Sigmoid colon (tissue), 7 donors: ENCODE measurements around the gene TBC1D1. TPM values are rescaled to one million over a fixed set of nuclear protein-coding genes. Genes with fewer than 3 reads are reported as not detected.
A peak's percentile ranks its signal among the peaks of the same experiment; 100 is the strongest.

Experiments used
- DNase-seq: peaks from one replicate; pipeline ENCODE4 v3.0.0-alpha.2; 2019
- H3K27ac ChIP-seq, 4 donors: fragments of 200-600 bp; sonication (generic); one replicate each; pipeline ENCODE4 v1.5.1; 2016 to 2019; ENCODE audit warnings: mild to moderate bottlenecking in 1 of 4
- H3K27me3 ChIP-seq, 3 donors: fragments of 200-600 bp; sonication (generic); one replicate each; pipeline ENCODE4 v1.5.1; 2019; ENCODE audit warnings: mild to moderate bottlenecking in 1 of 3
- H3K36me3 ChIP-seq, 4 donors: fragments of 200-600 bp; sonication (generic); one replicate each; pipeline ENCODE4 v1.5.1; 2016 to 2019
- H3K4me1 ChIP-seq, 4 donors: fragments of 200-600 bp; sonication (generic); one replicate each; pipeline ENCODE4 v1.5.1; 2017 to 2019
- H3K4me3 ChIP-seq, 4 donors: fragments of 200-600 bp; sonication (generic); one replicate each; pipeline ENCODE4 v1.5.1; 2017 to 2019; ENCODE audit warnings: mild to moderate bottlenecking in 2 of 4, moderate library complexity in 1 of 4
- H3K9me3 ChIP-seq, 4 donors: fragments of 200-600 bp in 3 of 4; sonication (generic) in 3 of 4; one replicate each; pipeline versions ENCODE4 v1.5.1 to v1.6.1; 2013 to 2019
- EP300 ChIP-seq, 4 donors: sonication (generic); formaldehyde crosslinking; IDR thresholded peaks; one replicate each; pipeline ENCODE4 v1.6.1; 2017; ENCODE audit warnings: antibody characterized with exemption in 4 of 4
- POLR2A ChIP-seq, 2 donors: fragments of 450-650 bp; IDR thresholded peaks; one replicate each; pipeline ENCODE4 v1.6.1; 2016; ENCODE audit warnings: antibody characterized with exemption in 2 of 2, mild to moderate bottlenecking in 2 of 2, moderate library complexity in 2 of 2
- POLR2AphosphoS5 ChIP-seq, 4 donors: sonication (generic); formaldehyde crosslinking; IDR thresholded peaks; one replicate each; pipeline ENCODE4 v1.6.1; 2017; ENCODE audit warnings: antibody characterized with exemption in 4 of 4
- WGBS, 2 donors: extraction: QIAGEN DNeasy Blood & Tissue Kit; methylation state at CpG; one replicate each; pipeline ENCODE4 v1.1.7; 2013; 5-methylcytosine and 5-hydroxymethylcytosine counted together
- intact Hi-C: fragments of 100-400 bp; cut with DNase I; formaldehyde crosslinking; loops from one replicate; pipeline ENCODE4 v1.15.1; 2023
- polyA plus RNA-seq, 3 donors: library from polyadenylated mRNA; stranded (reverse); fragments of 200-250 nt; gene quantifications; one replicate each; pipeline ENCODE4 v1.2.3, GENCODE V29; 2013
- total RNA-seq, 4 donors: library from RNA; depleted of rRNA; stranded (reverse); fragments of >200 nt; gene quantifications; one replicate each; pipeline ENCODE4 v1.1.0, GENCODE V29; 2016
- TF ChIP-seq, protein P1 (sequence below), 4 experiments: fragments of 450-650 bp in 3 of 4; fragments of 200-600 bp in 1 of 4; IDR thresholded peaks; one replicate each; pipeline ENCODE4 v1.5.1; 2016 to 2019; ENCODE audit warnings: antibody characterized with exemption in 4 of 4, mild to moderate bottlenecking in 3 of 4, moderate library complexity in 2 of 4
- donor health status: healthy with polysubstance abuse.
- donor health status: Bipolar disorder and iron deficiency.
- donor health status: healthy.

TBC1D1 gene
- total and polyA plus RNA-seq, 7 donors, result 31.2 to 450 (median 253) TPM

DNA sequence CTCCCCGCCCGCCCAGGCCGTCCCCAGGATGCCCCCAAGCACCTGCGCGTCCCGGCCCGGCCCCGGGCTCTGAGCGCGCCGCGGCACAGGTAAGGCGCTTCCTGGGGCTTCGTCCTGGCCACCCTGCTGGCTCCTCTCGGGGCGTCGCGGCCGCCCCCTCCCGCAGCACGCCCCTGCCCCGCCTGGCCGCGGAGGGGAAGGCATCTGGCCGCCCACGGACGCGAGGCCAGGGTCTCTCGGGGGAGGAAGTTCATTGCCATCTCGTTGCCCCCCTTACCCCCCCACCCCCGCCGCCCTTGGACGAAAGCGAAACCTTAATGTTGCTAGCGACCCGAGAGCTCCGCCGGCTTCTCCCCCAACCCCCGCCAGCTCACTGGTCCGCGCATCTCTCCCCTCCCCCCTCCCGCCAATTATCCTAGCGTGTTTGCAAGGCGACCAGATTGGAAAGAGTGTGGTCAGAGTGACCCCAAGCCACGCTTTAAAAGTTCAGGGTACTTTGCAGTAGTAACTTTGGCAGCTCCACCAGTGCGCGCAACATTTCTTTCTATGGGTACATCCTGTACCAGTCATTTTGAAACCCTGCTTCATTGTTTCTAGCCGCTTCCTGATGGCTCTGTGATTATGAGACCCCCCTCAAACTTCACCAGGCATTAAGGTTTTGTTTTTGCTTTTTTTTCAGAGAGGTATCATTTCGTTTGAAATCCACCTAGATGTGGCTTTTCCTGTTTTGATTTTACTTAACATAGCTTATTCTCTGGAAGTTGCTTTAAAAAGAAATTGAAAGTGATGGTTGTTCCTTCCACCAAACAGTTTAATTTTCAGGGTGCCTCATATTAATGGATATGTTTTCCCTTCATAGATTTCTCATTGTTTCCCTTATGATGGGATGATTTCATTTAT, 626 bp downstream of the TBC1D1 start:
- Histone ChIP-seq H3K36me3 (no peaks in the 10 kb centered on the region), H3K9me3 (no peaks in the 10 kb centered on the region), H3K27me3 (no peaks in the 10 kb centered on the region), H3K27ac (peak overlapping the region; percentile 88 to 98 (median 94)), H3K4me3 (peak overlapping the region; percentile 75 to 97 (median 87)), H3K4me1 (peaks cover 0 to 66% (median 50%) of the 10 kb centered on the region in 4 donors)
- intact Hi-C loops, result loop anchor here (2.0 to 5.0 kb wide), 3 partner anchors 65 to 133 kb away; partner anchors contain the start of gene PGM2
- DNase-seq, result peak; percentile 86
- TF ChIP-seq EP300 (IDR thresholded peaks at IDR 0.05) (peak in 3 of 4 donors; percentile 15 to 69 (median 35)), POLR2AphosphoS5 (IDR thresholded peaks at IDR 0.05) (peak; percentile 43 to 70 (median 54)), POLR2A (IDR thresholded peaks at IDR 0.05) (no peak)
- TF ChIP-seq, protein P1, sequence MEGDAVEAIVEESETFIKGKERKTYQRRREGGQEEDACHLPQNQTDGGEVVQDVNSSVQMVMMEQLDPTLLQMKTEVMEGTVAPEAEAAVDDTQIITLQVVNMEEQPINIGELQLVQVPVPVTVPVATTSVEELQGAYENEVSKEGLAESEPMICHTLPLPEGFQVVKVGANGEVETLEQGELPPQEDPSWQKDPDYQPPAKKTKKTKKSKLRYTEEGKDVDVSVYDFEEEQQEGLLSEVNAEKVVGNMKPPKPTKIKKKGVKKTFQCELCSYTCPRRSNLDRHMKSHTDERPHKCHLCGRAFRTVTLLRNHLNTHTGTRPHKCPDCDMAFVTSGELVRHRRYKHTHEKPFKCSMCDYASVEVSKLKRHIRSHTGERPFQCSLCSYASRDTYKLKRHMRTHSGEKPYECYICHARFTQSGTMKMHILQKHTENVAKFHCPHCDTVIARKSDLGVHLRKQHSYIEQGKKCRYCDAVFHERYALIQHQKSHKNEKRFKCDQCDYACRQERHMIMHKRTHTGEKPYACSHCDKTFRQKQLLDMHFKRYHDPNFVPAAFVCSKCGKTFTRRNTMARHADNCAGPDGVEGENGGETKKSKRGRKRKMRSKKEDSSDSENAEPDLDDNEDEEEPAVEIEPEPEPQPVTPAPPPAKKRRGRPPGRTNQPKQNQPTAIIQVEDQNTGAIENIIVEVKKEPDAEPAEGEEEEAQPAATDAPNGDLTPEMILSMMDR (IDR thresholded peaks at IDR 0.05), result no peak
- 1% methylated on average over 49 of the region's 49 CpGs for WGBS, 2 donors

DNA sequence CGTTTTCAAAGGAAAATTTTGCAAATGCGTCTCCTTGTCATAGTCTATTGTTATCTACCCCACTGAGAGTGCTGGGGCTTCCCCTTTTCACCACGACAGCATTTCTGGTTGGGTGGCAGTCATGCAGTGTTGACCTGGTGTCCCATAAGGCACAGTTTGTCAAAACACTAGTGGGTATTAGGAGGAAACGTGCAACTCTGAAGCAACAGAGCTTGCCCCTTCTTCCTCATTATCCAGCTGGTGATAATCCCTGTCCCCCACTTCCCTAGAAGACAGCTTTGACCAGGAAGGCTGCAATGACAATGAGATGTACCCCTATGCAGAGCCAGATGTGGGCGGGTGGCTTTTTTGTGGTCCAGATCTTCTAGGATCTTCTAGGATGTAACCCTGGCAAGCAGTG, 1.8 kb downstream of the TBC1D1 start:
- H3K4me3 ChIP-seq, result peak overlapping the region; percentile 75 to 97 (median 87)
- WGBS, 2 donors, result 53 to 76% methylated on average over 5 of the region's 5 CpGs
- H3K4me1 ChIP-seq, result peaks cover 0 to 71% (median 55%) of the 10 kb centered on the region in 4 donors
- no peak for TF ChIP-seq EP300 (IDR thresholded peaks at IDR 0.05)
- TF ChIP-seq POLR2AphosphoS5 (IDR thresholded peaks at IDR 0.05), result no peak
- TF ChIP-seq POLR2A (IDR thresholded peaks at IDR 0.05), result no peak
- TF ChIP-seq, protein P1 (IDR thresholded peaks at IDR 0.05), result no peak
- H3K36me3 ChIP-seq, result no peaks in the 10 kb centered on the region
- no peaks in the 10 kb centered on the region for H3K9me3 ChIP-seq
- intact Hi-C loops, result loop anchor here (5.0 kb wide), 1 partner anchor 85 kb away; no protein-coding TSS in a partner anchor
- DNase-seq, result no peak
- H3K27me3 ChIP-seq, result no peaks in the 10 kb centered on the region
- H3K27ac ChIP-seq, result peak overlapping the region; percentile 22 to 98 (median 92)

DNA sequence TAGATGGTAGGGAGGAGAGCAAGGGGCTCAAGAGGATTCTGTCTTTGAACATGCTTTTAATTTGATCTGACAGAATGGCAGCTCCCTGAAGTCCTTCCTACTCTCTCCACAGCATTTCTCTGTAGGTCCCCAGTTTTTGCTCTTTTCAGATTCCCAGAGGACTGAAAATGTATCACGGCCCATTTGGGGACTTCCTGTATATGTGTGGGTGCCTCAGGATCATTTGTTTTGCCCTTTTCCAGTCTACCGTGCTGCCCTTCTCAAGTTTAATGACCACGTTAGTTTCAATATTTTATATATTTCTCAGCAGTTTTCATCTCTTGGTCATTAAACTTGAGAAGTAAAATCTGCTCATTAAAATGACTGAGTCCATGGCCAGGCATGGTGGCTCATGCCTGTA, 2.3 kb downstream of the TBC1D1 start:
- Histone ChIP-seq H3K36me3 (no peaks in the 10 kb centered on the region), H3K27ac (peak overlapping the region; percentile 22 to 98 (median 92)), H3K4me3 (peak overlapping the region in 3 of 4 donors; percentile 75 to 92 (median 82)), H3K9me3 (no peaks in the 10 kb centered on the region), H3K27me3 (no peaks in the 10 kb centered on the region), H3K4me1 (peaks cover 0 to 72% (median 59%) of the 10 kb centered on the region in 4 donors)
- TF ChIP-seq POLR2AphosphoS5 (IDR thresholded peaks at IDR 0.05), result no peak
- TF ChIP-seq, protein P1 (IDR thresholded peaks at IDR 0.05), result no peak
- no peak for TF ChIP-seq POLR2A (IDR thresholded peaks at IDR 0.05)
- TF ChIP-seq EP300 (IDR thresholded peaks at IDR 0.05), result no peak
- intact Hi-C loops, result loop anchor here (5.0 kb wide), 1 partner anchor 84 kb away; no protein-coding TSS in a partner anchor
- 62 to 90% methylated on average over 3 of the region's 3 CpGs for WGBS, 2 donors
- no peak for DNase-seq

DNA sequence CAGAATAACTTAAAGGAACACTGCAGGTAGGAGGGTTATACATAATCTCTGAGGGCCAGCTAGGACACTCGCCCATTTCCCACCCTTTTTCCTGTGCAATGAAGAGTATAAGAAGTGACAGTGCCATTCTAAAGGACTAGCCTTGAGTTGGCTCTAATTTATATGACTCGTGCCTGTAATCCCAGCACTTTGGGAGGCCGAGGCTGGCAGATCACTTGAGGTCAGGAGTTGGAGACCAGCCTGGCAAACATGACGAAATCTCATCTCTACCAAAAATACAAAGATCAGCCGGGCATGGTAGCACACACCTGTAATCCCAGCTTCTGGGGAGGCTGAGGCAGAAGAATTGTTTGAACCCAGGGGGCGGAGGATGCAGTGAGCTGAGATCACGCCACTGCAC, 4.4 kb downstream of the TBC1D1 start:
- intact Hi-C loops, result no loop called here
- Histone ChIP-seq H3K27ac (peak overlapping the region in 2 of 4 donors; percentile 13 to 44), H3K9me3 (no peaks in the 10 kb centered on the region), H3K4me1 (peaks cover 0 to 65% (median 54%) of the 10 kb centered on the region in 4 donors), H3K4me3 (no peak overlapping the region), H3K36me3 (peaks cover 0 to 11% (median 0%) of the 10 kb centered on the region in 4 donors), H3K27me3 (no peaks in the 10 kb centered on the region)
- 93 to 94% methylated on average over 7 of the region's 7 CpGs for whole genome bisulfite sequencing, 2 donors
- DNase-seq, result no peak
- TF ChIP-seq EP300 (IDR thresholded peaks at IDR 0.05) (no peak), POLR2AphosphoS5 (IDR thresholded peaks at IDR 0.05) (no peak), POLR2A (IDR thresholded peaks at IDR 0.05) (no peak)
- TF ChIP-seq, protein P1 (IDR thresholded peaks at IDR 0.05), result no peak
